ENCODE results near the gene KCNJ12.
"Not testable (repeated sequence)": the region's sequence is repeated elsewhere in the genome, so short reads cannot be mapped to it uniquely, and the experiment has no call there.

- TF ChIP-seq, protein P1, sequence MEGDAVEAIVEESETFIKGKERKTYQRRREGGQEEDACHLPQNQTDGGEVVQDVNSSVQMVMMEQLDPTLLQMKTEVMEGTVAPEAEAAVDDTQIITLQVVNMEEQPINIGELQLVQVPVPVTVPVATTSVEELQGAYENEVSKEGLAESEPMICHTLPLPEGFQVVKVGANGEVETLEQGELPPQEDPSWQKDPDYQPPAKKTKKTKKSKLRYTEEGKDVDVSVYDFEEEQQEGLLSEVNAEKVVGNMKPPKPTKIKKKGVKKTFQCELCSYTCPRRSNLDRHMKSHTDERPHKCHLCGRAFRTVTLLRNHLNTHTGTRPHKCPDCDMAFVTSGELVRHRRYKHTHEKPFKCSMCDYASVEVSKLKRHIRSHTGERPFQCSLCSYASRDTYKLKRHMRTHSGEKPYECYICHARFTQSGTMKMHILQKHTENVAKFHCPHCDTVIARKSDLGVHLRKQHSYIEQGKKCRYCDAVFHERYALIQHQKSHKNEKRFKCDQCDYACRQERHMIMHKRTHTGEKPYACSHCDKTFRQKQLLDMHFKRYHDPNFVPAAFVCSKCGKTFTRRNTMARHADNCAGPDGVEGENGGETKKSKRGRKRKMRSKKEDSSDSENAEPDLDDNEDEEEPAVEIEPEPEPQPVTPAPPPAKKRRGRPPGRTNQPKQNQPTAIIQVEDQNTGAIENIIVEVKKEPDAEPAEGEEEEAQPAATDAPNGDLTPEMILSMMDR (IDR thresholded peaks at IDR 0.05): not testable (repeated sequence)
- not testable (repeated sequence) for TF ChIP-seq EZH2phosphoT487, EZH2 (IDR thresholded peaks at IDR 0.05)
Observed at GRCh38 chr17:21343061-21343949, 32.9 kb upstream of the KCNJ12 start.
